ENCODE results near the gene GPR25.

DNA sequence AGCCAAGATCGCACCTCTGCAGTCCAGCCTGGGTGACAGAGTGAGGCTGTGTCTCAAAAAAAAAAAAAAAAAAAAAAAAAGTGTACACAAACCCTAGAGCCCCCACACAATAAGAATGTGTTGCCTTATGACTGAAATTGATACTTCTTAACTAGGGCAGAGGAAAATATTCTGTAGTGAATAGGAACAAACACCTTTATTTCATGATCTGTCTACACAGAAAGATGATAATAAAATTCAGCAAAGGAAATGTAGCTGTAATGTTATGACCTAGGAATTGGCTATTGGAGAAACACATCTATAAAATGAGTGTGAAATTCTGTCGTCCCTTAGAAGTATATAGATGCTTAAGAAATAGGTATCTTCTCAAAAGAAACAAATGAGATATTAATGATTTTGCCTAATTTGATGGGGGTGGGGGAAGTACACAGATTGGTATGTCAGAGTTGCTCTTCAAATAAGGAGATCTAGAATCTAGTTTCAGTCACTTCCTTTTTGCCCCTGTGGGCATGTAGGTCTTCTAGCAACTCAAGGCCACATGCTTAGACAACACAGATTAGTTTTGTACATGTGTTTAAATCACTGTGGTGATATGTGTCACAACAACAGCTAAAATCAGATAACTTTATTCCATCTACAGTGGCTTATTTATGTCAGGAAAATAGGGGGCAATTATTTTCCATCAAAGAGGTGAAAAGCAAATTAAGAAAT lies 10.7 kb upstream of the GPR25 start:
- TF ChIP-seq ZNF274 (IDR thresholded peaks at IDR 0.05; ENCODE audit: low read depth, low read length): no peak
- no peak for TF ChIP-seq YY1 (IDR thresholded peaks at IDR 0.05; ENCODE audit: insufficient read depth, insufficient read length)
- no peak for TF ChIP-seq SUZ12 (IDR thresholded peaks at IDR 0.05; ENCODE audit: extremely low read depth, insufficient read depth, insufficient read length)

All from NT2/D1 (cell line).